ENCODE measurements around the gene PRRX2. TPM values are rescaled to one million over a fixed set of nuclear protein-coding genes. Genes with fewer than 3 reads are reported as not detected.

Gene PRRX2
- total and polyA plus RNA-seq, 9 donors = 0.20 to 4.0 (median 0.77) TPM

DNA sequence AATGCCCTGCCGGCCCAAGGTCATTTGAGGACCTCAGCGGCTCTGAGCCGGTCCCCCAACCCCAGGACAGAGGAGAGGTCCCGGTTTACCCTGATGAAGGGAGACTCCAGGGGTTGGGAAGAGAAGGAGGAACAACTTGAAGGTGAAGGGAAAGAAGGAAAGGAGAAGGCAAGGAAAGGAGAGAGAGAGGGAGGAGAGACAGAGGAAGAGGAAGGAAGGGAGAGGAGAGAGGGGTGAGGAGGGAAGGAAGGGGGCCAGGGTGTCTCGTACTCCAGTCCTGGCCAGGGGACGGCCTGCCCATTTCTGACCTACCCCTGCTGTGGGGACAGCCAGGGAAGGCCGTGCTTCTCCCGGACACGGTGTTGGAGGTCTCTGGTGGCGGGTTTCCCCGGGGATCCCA lies 1.9 kb downstream of the PRRX2 start:
- TF ChIP-seq, protein P1, sequence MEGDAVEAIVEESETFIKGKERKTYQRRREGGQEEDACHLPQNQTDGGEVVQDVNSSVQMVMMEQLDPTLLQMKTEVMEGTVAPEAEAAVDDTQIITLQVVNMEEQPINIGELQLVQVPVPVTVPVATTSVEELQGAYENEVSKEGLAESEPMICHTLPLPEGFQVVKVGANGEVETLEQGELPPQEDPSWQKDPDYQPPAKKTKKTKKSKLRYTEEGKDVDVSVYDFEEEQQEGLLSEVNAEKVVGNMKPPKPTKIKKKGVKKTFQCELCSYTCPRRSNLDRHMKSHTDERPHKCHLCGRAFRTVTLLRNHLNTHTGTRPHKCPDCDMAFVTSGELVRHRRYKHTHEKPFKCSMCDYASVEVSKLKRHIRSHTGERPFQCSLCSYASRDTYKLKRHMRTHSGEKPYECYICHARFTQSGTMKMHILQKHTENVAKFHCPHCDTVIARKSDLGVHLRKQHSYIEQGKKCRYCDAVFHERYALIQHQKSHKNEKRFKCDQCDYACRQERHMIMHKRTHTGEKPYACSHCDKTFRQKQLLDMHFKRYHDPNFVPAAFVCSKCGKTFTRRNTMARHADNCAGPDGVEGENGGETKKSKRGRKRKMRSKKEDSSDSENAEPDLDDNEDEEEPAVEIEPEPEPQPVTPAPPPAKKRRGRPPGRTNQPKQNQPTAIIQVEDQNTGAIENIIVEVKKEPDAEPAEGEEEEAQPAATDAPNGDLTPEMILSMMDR (IDR thresholded peaks at IDR 0.05) = no peak
- TF ChIP-seq EP300 (IDR thresholded peaks at IDR 0.05) (no peak), POLR2A (IDR thresholded peaks at IDR 0.05) (no peak)
- intact Hi-C loops (cut with DNase I) = loop anchor here in 1 of 4 donors (5.0 kb wide), 1 partner anchor 815 kb away; no protein-coding TSS in a partner anchor
- DNase-seq = no peak
- Histone ChIP-seq H3K27me3 (no peaks in the 10 kb centered on the region), H3K27ac (no peak overlapping the region), H3K4me1 (ENCODE audit: insufficient read depth) (no peaks in the 10 kb centered on the region), H3K9me3 (no peaks in the 10 kb centered on the region), H3K4me3 (no peak overlapping the region), H3K36me3 (no peaks in the 10 kb centered on the region)
- 74 to 84% (median 79%) methylated on average over 11 of the region's 11 CpGs for WGBS, 3 donors

DNA sequence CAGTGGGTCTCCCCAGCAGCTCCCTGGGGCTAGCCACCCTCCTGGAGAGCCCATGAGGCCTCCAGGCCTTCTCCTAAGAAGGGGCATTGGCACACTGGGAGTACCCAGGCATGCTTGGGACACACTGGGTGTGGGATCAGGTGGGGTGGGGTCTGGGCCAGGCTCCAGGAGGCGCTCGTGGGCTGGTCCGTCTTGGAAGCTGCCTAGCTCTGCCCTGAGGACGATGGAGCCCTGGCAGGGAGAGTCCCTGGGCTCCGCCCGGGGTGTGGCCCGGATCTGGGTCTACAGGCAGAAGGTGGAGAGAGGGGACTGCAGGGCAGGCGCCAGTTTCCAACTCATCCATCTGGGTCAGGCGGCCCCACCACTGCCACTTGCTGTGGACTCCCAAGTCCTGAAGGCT lies 2.4 kb downstream of the PRRX2 start:
- WGBS, 3 donors = 86 to 94% (median 88%) methylated on average over 6 to 9 of the region's 9 CpGs
- H3K9me3 ChIP-seq = no peaks in the 10 kb centered on the region
- no peaks in the 10 kb centered on the region for H3K27me3 ChIP-seq
- TF ChIP-seq POLR2A (IDR thresholded peaks at IDR 0.05) (no peak), EP300 (IDR thresholded peaks at IDR 0.05) (no peak)
- TF ChIP-seq, protein P1 (IDR thresholded peaks at IDR 0.05) = no peak
- no peak for DNase-seq
- no peaks in the 10 kb centered on the region for H3K36me3 ChIP-seq
- intact Hi-C loops (cut with DNase I) = loop anchor here in 1 of 4 donors (5.0 kb wide), 1 partner anchor 814 kb away; no protein-coding TSS in a partner anchor
- no peak overlapping the region for H3K27ac ChIP-seq
- no peak overlapping the region for H3K4me3 ChIP-seq
- H3K4me1 ChIP-seq (ENCODE audit: insufficient read depth) = no peaks in the 10 kb centered on the region

DNA sequence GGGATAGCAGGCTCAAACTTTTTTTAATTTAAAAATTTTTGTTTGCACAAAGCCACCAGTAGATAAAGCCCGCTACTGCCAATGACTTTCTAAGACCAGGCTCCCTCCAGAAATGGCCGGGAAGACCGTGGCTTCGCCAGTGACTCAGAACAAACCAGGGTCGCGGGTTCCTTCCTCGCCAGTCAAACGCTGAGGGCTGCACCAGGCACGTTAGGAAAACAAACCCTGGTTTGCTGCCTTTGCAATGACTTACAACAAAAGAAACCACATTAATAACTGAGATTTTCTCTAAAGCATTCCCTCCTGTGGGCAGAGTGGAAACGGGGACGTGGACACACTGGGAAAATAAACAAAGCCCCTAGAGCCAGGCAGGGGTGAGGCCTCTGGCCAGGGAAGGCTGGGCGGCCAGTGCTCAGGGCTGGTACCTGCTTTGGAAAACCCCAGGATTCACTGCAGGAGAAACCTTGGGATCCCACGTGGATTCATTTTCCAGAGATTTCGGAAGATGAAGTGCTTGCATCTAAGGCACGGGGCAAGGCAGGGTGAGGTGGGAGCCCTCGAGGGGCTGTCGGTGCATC lies 3.8 kb downstream of the PRRX2 start:
- Histone ChIP-seq H3K36me3 (no peaks in the 10 kb centered on the region), H3K27ac (no peak overlapping the region), H3K9me3 (no peaks in the 10 kb centered on the region), H3K4me1 (ENCODE audit: insufficient read depth) (no peaks in the 10 kb centered on the region), H3K4me3 (no peak overlapping the region), H3K27me3 (no peaks in the 10 kb centered on the region)
- TF ChIP-seq EP300 (IDR thresholded peaks at IDR 0.05) (no peak), POLR2A (IDR thresholded peaks at IDR 0.05) (no peak)
- TF ChIP-seq, protein P1 (IDR thresholded peaks at IDR 0.05) = no peak
- WGBS, 3 donors = 60 to 66% (median 64%) methylated on average over 17 of the region's 17 CpGs
- intact Hi-C loops (cut with DNase I) = loop anchor here in 1 of 4 donors (5.0 kb wide), 1 partner anchor 813 kb away; no protein-coding TSS in a partner anchor
- no peak for DNase-seq

DNA sequence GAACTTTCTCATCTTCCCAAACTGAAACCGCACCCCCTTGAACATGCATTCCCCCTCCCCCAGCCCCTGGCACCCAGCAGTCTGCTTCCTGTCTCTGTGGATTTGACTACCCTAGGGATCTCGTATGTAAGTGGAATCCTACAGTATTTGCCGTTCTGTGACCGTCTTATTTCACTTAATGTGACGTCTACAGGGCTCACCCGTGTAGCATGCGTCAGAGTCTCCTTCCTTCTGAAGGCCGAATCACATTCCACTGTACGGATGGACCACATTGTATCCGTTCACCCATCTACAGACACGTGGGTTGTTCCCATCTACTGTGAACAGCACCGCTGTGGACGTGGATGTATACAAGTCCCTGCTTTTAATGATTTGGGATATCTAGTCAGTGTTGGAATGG lies 4.5 kb downstream of the PRRX2 start:
- H3K4me3 ChIP-seq = no peak overlapping the region
- 84 to 89% (median 87%) methylated on average over 13 of the region's 13 CpGs for WGBS, 3 donors
- H3K27ac ChIP-seq = no peak overlapping the region
- H3K27me3 ChIP-seq = no peaks in the 10 kb centered on the region
- intact Hi-C loops (cut with DNase I) = loop anchor here in 1 of 4 donors (5.0 kb wide), 1 partner anchor 812 kb away; no protein-coding TSS in a partner anchor
- no peak for TF ChIP-seq EP300 (IDR thresholded peaks at IDR 0.05)
- TF ChIP-seq, protein P1 (IDR thresholded peaks at IDR 0.05) = no peak
- TF ChIP-seq POLR2A (IDR thresholded peaks at IDR 0.05) = no peak
- no peaks in the 10 kb centered on the region for H3K9me3 ChIP-seq
- H3K4me1 ChIP-seq (ENCODE audit: insufficient read depth) = no peaks in the 10 kb centered on the region
- H3K36me3 ChIP-seq = no peaks in the 10 kb centered on the region
- DNase-seq = no peak
